ENCODE measurements around the gene MCC.

GRCh38 chr5:113036321-113036720 is 451.9 kb downstream of the MCC start:
- TF ChIP-seq CTCF (IDR thresholded peaks at IDR 0.05) (no peak), POLR2AphosphoS5 (IDR thresholded peaks at IDR 0.05; ENCODE audit: low read depth, low read length) (no peak), TCF7L2 (IDR thresholded peaks at IDR 0.05; ENCODE audit: low read depth, low read length) (no peak)

All from Panc1 (cell line).